Parathyroid adenoma (tissue), 2 donors: ENCODE data around the gene ST7.

ENCODE experiments used
- H2AFZ ChIP-seq: fragments of 300-600 bp; sonication (generic); one replicate; pipeline ENCODE4 v1.7.0; 2017; ENCODE audit warnings: antibody characterized with exemption, mild to moderate bottlenecking
- H3K27ac ChIP-seq: fragments of 300-600 bp; sonication (generic); one replicate; pipeline ENCODE4 v1.7.0; 2017
- H3K27me3 ChIP-seq: fragments of 300-600 bp; sonication (generic); one replicate; pipeline ENCODE4 v1.7.0; 2017; ENCODE audit warnings: low read length; ENCODE audit not compliant: control insufficient read depth, insufficient read depth
- H3K36me3 ChIP-seq: fragments of 300-600 bp; sonication (generic); one replicate; pipeline ENCODE4 v1.7.0; 2017; ENCODE audit warnings: low read length; ENCODE audit not compliant: control insufficient read depth, insufficient read depth
- H3K4me1 ChIP-seq: fragments of 300-600 bp; sonication (generic); one replicate; pipeline ENCODE4 v1.7.0; 2017; ENCODE audit warnings: control low read depth
- H3K4me2 ChIP-seq: fragments of 300-600 bp; sonication (generic); one replicate; pipeline ENCODE4 v1.7.0; 2017; ENCODE audit warnings: low read length
- H3K4me3 ChIP-seq: fragments of 300-600 bp; sonication (generic); one replicate; pipeline ENCODE4 v1.7.0; 2017; ENCODE audit warnings: low read depth, low read length
- H3K79me2 ChIP-seq: fragments of 300-600 bp; sonication (generic); one replicate; pipeline ENCODE4 v1.7.0; 2017; ENCODE audit warnings: control low read depth
- H3K9ac ChIP-seq: fragments of 300-600 bp; sonication (generic); one replicate; pipeline ENCODE4 v1.7.0; 2017; ENCODE audit warnings: mild to moderate bottlenecking
- H3K9me3 ChIP-seq: fragments of 300-600 bp; sonication (generic); one replicate; pipeline ENCODE4 v1.7.0; 2017; ENCODE audit warnings: low read length; ENCODE audit not compliant: control insufficient read depth
- CTCF ChIP-seq: fragments of 300-600 bp; sonication (generic); IDR thresholded peaks from one replicate; pipeline ENCODE4 v1.7.0; 2017; ENCODE audit warnings: antibody characterized with exemption, mild to moderate bottlenecking
- donor health status: primary hyperparathyroidism.

Gene ST7

GRCh38 chr7:117122536-117122935 is 169.2 kb downstream of the ST7 start:
- no peak overlapping the region for H3K4me2 ChIP-seq
- no peak overlapping the region for H3K4me3 ChIP-seq
- no peaks in the 10 kb centered on the region for H3K27me3 ChIP-seq
- no peaks in the 10 kb centered on the region for H3K9me3 ChIP-seq
- H3K36me3 ChIP-seq: no peaks in the 10 kb centered on the region
- H3K79me2 ChIP-seq: no peaks in the 10 kb centered on the region
- H3K9ac ChIP-seq: no peak overlapping the region
- no peak overlapping the region for H3K27ac ChIP-seq
- TF ChIP-seq CTCF: no peak
- H2AFZ ChIP-seq: no peak overlapping the region
- H3K4me1 ChIP-seq: peaks cover 8% of the 10 kb centered on the region

DNA sequence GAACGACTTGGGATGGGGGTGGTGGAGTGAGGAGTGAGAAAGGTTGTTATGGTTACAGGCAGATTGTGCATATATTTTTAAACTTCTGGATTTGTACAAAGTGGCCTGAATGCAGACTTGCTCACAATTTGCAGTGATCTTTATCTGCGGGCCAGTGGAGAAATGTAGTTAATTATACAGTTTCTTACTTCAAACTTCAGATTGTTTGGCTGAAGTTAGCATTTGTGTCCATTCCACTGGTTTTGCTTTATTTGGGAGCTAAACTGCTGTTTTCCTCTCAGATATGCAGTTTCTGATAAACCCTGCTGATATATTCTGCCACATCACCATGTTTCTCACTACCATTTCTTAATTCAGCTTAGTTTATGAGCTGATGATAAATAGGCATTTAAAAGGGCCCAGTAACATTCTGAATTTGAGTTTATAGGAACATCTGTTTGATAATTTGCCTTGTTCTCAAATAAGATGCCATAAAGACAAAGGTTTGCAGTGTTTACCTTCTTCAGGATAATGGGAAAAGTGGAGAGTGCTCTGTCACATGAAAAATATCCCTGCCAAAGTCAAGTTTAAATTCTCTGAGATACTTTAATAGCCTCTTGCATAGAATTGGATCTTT is 170.1 kb downstream of the ST7 start:
- H3K27me3 ChIP-seq: no peaks in the 10 kb centered on the region
- no peaks in the 10 kb centered on the region for H3K9me3 ChIP-seq
- no peak overlapping the region for H3K9ac ChIP-seq
- TF ChIP-seq CTCF: no peak
- no peaks in the 10 kb centered on the region for H3K36me3 ChIP-seq
- no peak overlapping the region for H3K27ac ChIP-seq
- no peak overlapping the region for H3K4me2 ChIP-seq
- no peak overlapping the region for H2AFZ ChIP-seq
- no peak overlapping the region for H3K4me3 ChIP-seq
- H3K4me1 ChIP-seq: peaks cover 8% of the 10 kb centered on the region
- no peaks in the 10 kb centered on the region for H3K79me2 ChIP-seq

GRCh38 chr7:117124591-117125220 is 171.4 kb downstream of the ST7 start:
- H2AFZ ChIP-seq: no peak overlapping the region
- no peak overlapping the region for H3K4me2 ChIP-seq
- H3K27ac ChIP-seq: no peak overlapping the region
- no peak overlapping the region for H3K9ac ChIP-seq
- H3K27me3 ChIP-seq: no peaks in the 10 kb centered on the region
- H3K9me3 ChIP-seq: no peaks in the 10 kb centered on the region
- H3K79me2 ChIP-seq: no peaks in the 10 kb centered on the region
- no peaks in the 10 kb centered on the region for H3K36me3 ChIP-seq
- no peak overlapping the region for H3K4me3 ChIP-seq
- peaks cover 8% of the 10 kb centered on the region for H3K4me1 ChIP-seq
- TF ChIP-seq CTCF: no peak

DNA sequence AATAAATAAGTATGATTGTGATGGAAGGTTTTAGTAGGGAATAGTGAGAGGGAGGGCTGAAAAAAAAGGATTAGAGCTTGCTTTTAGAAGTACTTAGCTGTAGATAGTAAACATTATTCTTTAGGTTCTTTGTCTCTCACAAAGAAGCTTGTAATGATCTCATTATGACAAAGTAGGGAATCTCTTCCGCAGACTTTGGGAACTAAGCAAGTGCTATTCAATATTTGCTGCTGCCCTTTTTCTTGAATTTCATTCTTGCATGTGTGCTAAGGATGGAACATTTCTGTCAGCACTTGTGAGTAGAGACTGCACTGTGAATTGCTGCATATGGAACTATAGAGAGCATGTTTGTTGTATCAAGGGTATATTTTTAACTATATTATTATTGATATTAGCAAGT is 173.4 kb downstream of the ST7 start:
- no peak overlapping the region for H3K4me2 ChIP-seq
- no peak overlapping the region for H3K4me3 ChIP-seq
- H2AFZ ChIP-seq: no peak overlapping the region
- no peaks in the 10 kb centered on the region for H3K36me3 ChIP-seq
- peaks cover 8% of the 10 kb centered on the region for H3K4me1 ChIP-seq
- no peak for TF ChIP-seq CTCF
- H3K27ac ChIP-seq: no peak overlapping the region
- H3K27me3 ChIP-seq: no peaks in the 10 kb centered on the region
- H3K79me2 ChIP-seq: no peaks in the 10 kb centered on the region
- no peak overlapping the region for H3K9ac ChIP-seq
- no peaks in the 10 kb centered on the region for H3K9me3 ChIP-seq

DNA sequence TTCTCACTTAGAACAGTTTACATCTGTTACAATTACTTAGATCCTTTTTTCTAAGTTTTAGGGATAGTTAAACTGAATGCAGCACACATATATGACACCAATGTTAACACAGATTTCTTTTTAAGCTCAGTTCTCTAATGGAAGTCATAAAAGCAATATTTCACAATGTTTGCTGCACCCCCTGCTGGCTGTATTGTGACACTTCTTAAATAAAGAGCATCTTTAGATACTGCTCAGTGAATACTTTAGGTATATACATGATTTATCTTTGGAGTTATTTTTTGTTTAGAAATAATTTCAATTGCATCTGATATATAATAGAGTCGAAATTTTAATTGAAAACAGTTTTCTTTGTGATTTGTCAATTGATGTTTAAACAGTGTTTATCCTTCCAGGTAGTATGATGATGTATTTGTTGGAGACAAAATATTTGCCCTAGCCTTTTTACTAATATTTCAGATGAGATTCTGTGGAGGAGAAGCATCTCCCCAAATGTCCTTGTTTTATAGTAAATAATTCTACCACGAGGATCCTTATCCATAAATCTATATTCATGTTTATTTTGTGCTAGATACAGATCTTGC is 174.4 kb downstream of the ST7 start:
- Histone ChIP-seq H3K79me2 (no peaks in the 10 kb centered on the region), H3K4me2 (no peak overlapping the region), H3K9me3 (no peaks in the 10 kb centered on the region), H3K4me3 (no peak overlapping the region), H3K27me3 (no peaks in the 10 kb centered on the region), H3K9ac (no peak overlapping the region), H3K4me1 (peaks cover 8% of the 10 kb centered on the region), H2AFZ (no peak overlapping the region), H3K27ac (no peak overlapping the region), H3K36me3 (no peaks in the 10 kb centered on the region)
- TF ChIP-seq CTCF: peak; percentile 75
